Thoracic aorta (tissue), 2 donors: ENCODE data around the gene CDKAL1. TPM values are rescaled to one million over a fixed set of nuclear protein-coding genes. Genes with fewer than 3 reads are reported as not detected.

Source experiments
- ATAC-seq: fragments of 150-250 bp; one replicate; pipeline ENCODE4 v1.8.0; 2017; ENCODE audit warnings: low read depth; ENCODE audit not compliant: insufficient number of reproducible peaks, low FRiP score
- DNase-seq: peaks from one replicate; pipeline ENCODE4 v3.0.0-alpha.2; 2020; ENCODE audit warnings: low spot score
- H3K27ac ChIP-seq, 2 donors: fragments of 200-600 bp; sonication (generic); 1 replicate in 1 of 2; 2 replicates in 1 of 2; pipeline ENCODE4 v1.5.1; 2016; ENCODE audit warnings: mild to moderate bottlenecking in 2 of 2, moderate library complexity in 2 of 2
- H3K27me3 ChIP-seq: fragments of 200-600 bp; sonication (generic); replicated peaks from 2 replicates; pipeline ENCODE4 v1.6.0; 2016; ENCODE audit warnings: mild to moderate bottlenecking; ENCODE audit not compliant: insufficient read depth
- H3K36me3 ChIP-seq: fragments of 200-600 bp; sonication (generic); one replicate; pipeline ENCODE4 v1.5.1; 2016
- H3K4me1 ChIP-seq, 2 donors: fragments of 200-600 bp; sonication (generic); 1 replicate in 1 of 2; 2 replicates in 1 of 2; pipeline versions ENCODE4 v1.5.1 to v1.6.0; 2016; ENCODE audit warnings: low read depth in 2 of 2, mild to moderate bottlenecking in 1 of 2; ENCODE audit not compliant: control insufficient read depth in 1 of 2
- H3K4me3 ChIP-seq: fragments of 200-600 bp; sonication (generic); 2 replicates; pipeline ENCODE4 v1.5.1; 2016; ENCODE audit warnings: mild to moderate bottlenecking
- H3K9me3 ChIP-seq: fragments of 200-600 bp; sonication (generic); 2 replicates; pipeline ENCODE4 v1.5.1; 2016
- CTCF ChIP-seq: fragments of 200-600 bp; sonication (generic); IDR thresholded peaks from one replicate; pipeline ENCODE4 v1.5.1; 2019; ENCODE audit warnings: antibody characterized with exemption
- total RNA-seq, 2 donors: library from RNA; depleted of rRNA; stranded (reverse); fragments of >200 nt; gene quantifications; one replicate each; pipeline versions ENCODE4 v1.1.0 to v1.2.3, GENCODE V29; 2016

Gene CDKAL1
- total RNA-seq, 2 donors from 2014 or later: 8.5 to 14.6 TPM

GRCh38 chr6:20801595-20801994 is 267.3 kb downstream of the CDKAL1 start:
- Histone ChIP-seq H3K27me3 (no peaks in the 10 kb centered on the region), H3K27ac (no peak overlapping the region), H3K4me1 (peaks cover 0 to 12% of the 10 kb centered on the region in 2 donors), H3K4me3 (no peak overlapping the region), H3K36me3 (no peaks in the 10 kb centered on the region), H3K9me3 (no peaks in the 10 kb centered on the region)
- DNase-seq (no peak), ATAC-seq (no peak)
- TF ChIP-seq CTCF: no peak

- DNase-seq (no peak), ATAC-seq (no peak)
- H3K27me3 ChIP-seq: no peaks in the 10 kb centered on the region
- H3K4me1 ChIP-seq: peaks cover 0 to 12% of the 10 kb centered on the region in 2 donors
- H3K9me3 ChIP-seq: no peaks in the 10 kb centered on the region
- no peak overlapping the region for H3K4me3 ChIP-seq
- no peak for TF ChIP-seq CTCF
- H3K27ac ChIP-seq: no peak overlapping the region
- H3K36me3 ChIP-seq: no peaks in the 10 kb centered on the region
Measured at GRCh38 chr6:20802596-20802995, 268.3 kb downstream of the CDKAL1 start.

DNA sequence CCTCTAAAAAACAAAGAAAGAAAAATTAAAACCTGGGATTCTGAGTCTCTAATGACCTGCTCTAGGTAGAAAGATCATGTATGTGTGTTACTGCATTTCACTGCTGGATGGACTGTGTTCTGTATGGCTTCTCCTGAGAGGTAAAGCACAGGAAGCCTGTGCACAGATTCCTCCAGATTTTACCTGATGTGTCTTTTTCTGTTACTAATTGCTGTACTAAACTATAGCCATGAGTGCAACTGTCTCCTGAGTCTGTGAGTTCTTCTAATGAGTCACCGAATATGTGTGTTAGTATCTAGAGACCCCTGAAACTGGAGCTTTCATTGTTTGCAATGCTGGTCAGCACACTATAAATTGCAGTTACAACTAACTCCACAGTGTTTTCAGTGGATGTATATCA is 270.8 kb downstream of the CDKAL1 start:
- no peak for TF ChIP-seq CTCF
- peaks cover 8 to 25% of the 10 kb centered on the region in 2 donors for H3K4me1 ChIP-seq
- H3K27ac ChIP-seq: no peak overlapping the region
- no peaks in the 10 kb centered on the region for H3K36me3 ChIP-seq
- H3K9me3 ChIP-seq: no peaks in the 10 kb centered on the region
- no peak overlapping the region for H3K4me3 ChIP-seq
- H3K27me3 ChIP-seq: no peaks in the 10 kb centered on the region
- no peak for DNase-seq
- ATAC-seq: no peak

- DNase-seq (no peak), ATAC-seq (no peak)
- no peaks in the 10 kb centered on the region for H3K36me3 ChIP-seq
- H3K27me3 ChIP-seq: no peaks in the 10 kb centered on the region
- TF ChIP-seq CTCF: no peak
- no peaks in the 10 kb centered on the region for H3K9me3 ChIP-seq
- H3K4me1 ChIP-seq: peaks cover 11 to 37% of the 10 kb centered on the region in 2 donors
- H3K27ac ChIP-seq: no peak overlapping the region
- no peak overlapping the region for H3K4me3 ChIP-seq
Measured at GRCh38 chr6:20806669-20807068, 272.4 kb downstream of the CDKAL1 start.

- no peaks in the 10 kb centered on the region for H3K9me3 ChIP-seq
- TF ChIP-seq CTCF: no peak
- no peak for DNase-seq
- no peaks in the 10 kb centered on the region for H3K36me3 ChIP-seq
- no peak for ATAC-seq
- H3K27me3 ChIP-seq: no peaks in the 10 kb centered on the region
- H3K27ac ChIP-seq: no peak overlapping the region
- peaks cover 11 to 45% of the 10 kb centered on the region in 2 donors for H3K4me1 ChIP-seq
- H3K4me3 ChIP-seq: no peak overlapping the region
Measured at GRCh38 chr6:20808439-20808838, 274.2 kb downstream of the CDKAL1 start.
